KMS-11 (cell line): ENCODE data around the gene PKD1L1.

ENCODE experiments used
- H2AFZ ChIP-seq: fragments of 200-600 bp; sonication (generic); 2 replicates; pipeline ENCODE4 v1.6.1; 2016; ENCODE audit warnings: antibody characterized with exemption, mixed run types, low read depth
- H3K27ac ChIP-seq: fragments of 200-600 bp; sonication (generic); 2 replicates; pipeline ENCODE4 v1.6.1; 2016; ENCODE audit warnings: mild to moderate bottlenecking, mixed run types
- H3K27me3 ChIP-seq: fragments of 200-600 bp; sonication (generic); 2 replicates; pipeline ENCODE4 v1.6.1; 2017; ENCODE audit warnings: mild to moderate bottlenecking, low read depth, mixed run types, moderate library complexity; ENCODE audit not compliant: insufficient read depth
- H3K36me3 ChIP-seq: fragments of 200-600 bp; sonication (generic); 2 replicates; pipeline ENCODE4 v1.6.1; 2017; ENCODE audit warnings: mild to moderate bottlenecking, mixed run types; ENCODE audit not compliant: insufficient read depth
- H3K4me1 ChIP-seq: fragments of 200-600 bp; sonication (generic); 2 replicates; pipeline ENCODE4 v1.6.1; 2016; ENCODE audit warnings: mild to moderate bottlenecking, low read depth, mixed run types; ENCODE audit not compliant: poor library complexity, severe bottlenecking
- H3K4me2 ChIP-seq: fragments of 200-600 bp; sonication (generic); 2 replicates; pipeline ENCODE4 v1.7.0; 2016; ENCODE audit warnings: mild to moderate bottlenecking, mixed run types
- H3K4me3 ChIP-seq: fragments of 200-600 bp; sonication (generic); IDR thresholded peaks from 2 replicates; pipeline ENCODE4 v1.6.1; 2017; ENCODE audit warnings: low read depth, low read length, mixed read lengths; ENCODE audit not compliant: insufficient read depth
- H3K79me2 ChIP-seq: fragments of 200-600 bp; sonication (generic); 2 replicates; pipeline ENCODE4 v1.6.1; 2016; ENCODE audit warnings: low read depth, mixed run types; ENCODE audit not compliant: insufficient read depth
- H3K9ac ChIP-seq: fragments of 200-600 bp; sonication (generic); 2 replicates; pipeline ENCODE4 v1.6.1; 2016; ENCODE audit warnings: mild to moderate bottlenecking, mixed run types
- H4K20me1 ChIP-seq: fragments of 200-600 bp; sonication (generic); 2 replicates; pipeline ENCODE4 v1.6.1; 2016; ENCODE audit warnings: mild to moderate bottlenecking, mixed run types; ENCODE audit not compliant: insufficient read depth
- CTCF ChIP-seq: fragments of 200-600 bp; sonication (generic); conservative IDR thresholded peaks from 2 replicates; pipeline ENCODE4 v1.6.1; 2017; ENCODE audit warnings: low read depth, mild to moderate bottlenecking, antibody characterized with exemption, low read length, moderate library complexity, mixed read lengths

PKD1L1 gene

GRCh38 chr7:47735431-47736345 is 212.6 kb downstream of the PKD1L1 start:
- H3K27ac ChIP-seq: no peak overlapping the region
- no peaks in the 10 kb centered on the region for H3K27me3 ChIP-seq
- H3K4me3 ChIP-seq: no peak overlapping the region
- H3K79me2 ChIP-seq: no peaks in the 10 kb centered on the region
- no peak overlapping the region for H2AFZ ChIP-seq
- TF ChIP-seq CTCF: no peak
- no peak overlapping the region for H3K4me2 ChIP-seq
- H4K20me1 ChIP-seq: no peaks in the 10 kb centered on the region
- no peak overlapping the region for H3K9ac ChIP-seq
- H3K4me1 ChIP-seq: no peaks in the 10 kb centered on the region
- H3K36me3 ChIP-seq: no peaks in the 10 kb centered on the region

GRCh38 chr7:47734949-47735291 is 213.3 kb downstream of the PKD1L1 start:
- no peaks in the 10 kb centered on the region for H4K20me1 ChIP-seq
- no peak overlapping the region for H3K9ac ChIP-seq
- no peak for TF ChIP-seq CTCF
- no peaks in the 10 kb centered on the region for H3K36me3 ChIP-seq
- H3K4me2 ChIP-seq: no peak overlapping the region
- no peaks in the 10 kb centered on the region for H3K4me1 ChIP-seq
- no peak overlapping the region for H3K4me3 ChIP-seq
- no peak overlapping the region for H2AFZ ChIP-seq
- no peaks in the 10 kb centered on the region for H3K79me2 ChIP-seq
- no peaks in the 10 kb centered on the region for H3K27me3 ChIP-seq
- no peak overlapping the region for H3K27ac ChIP-seq

- Histone ChIP-seq H3K9ac (no peak overlapping the region), H3K79me2 (no peaks in the 10 kb centered on the region), H2AFZ (no peak overlapping the region), H4K20me1 (no peaks in the 10 kb centered on the region), H3K27me3 (no peaks in the 10 kb centered on the region), H3K4me1 (no peaks in the 10 kb centered on the region), H3K36me3 (no peaks in the 10 kb centered on the region), H3K4me2 (no peak overlapping the region), H3K27ac (no peak overlapping the region), H3K4me3 (no peak overlapping the region)
- TF ChIP-seq CTCF: no peak
Observed at GRCh38 chr7:47734287-47734948, 213.8 kb downstream of the PKD1L1 start.

GRCh38 chr7:47730142-47730541 is 218.1 kb downstream of the PKD1L1 start:
- Histone ChIP-seq H3K9ac (no peak overlapping the region), H4K20me1 (no peaks in the 10 kb centered on the region), H3K4me1 (no peaks in the 10 kb centered on the region), H3K4me2 (no peak overlapping the region), H3K27me3 (no peaks in the 10 kb centered on the region), H3K4me3 (no peak overlapping the region), H3K36me3 (no peaks in the 10 kb centered on the region), H3K79me2 (no peaks in the 10 kb centered on the region), H2AFZ (no peak overlapping the region), H3K27ac (no peak overlapping the region)
- no peak for TF ChIP-seq CTCF
